GM18507 (cell line): ENCODE results near the gene PNPLA1.
A peak's percentile ranks its signal among the peaks of the same experiment; 100 is the strongest.
"Not testable (repeated sequence)": the region's sequence is repeated elsewhere in the genome, so short reads cannot be mapped to it uniquely, and the experiment has no call there.

Experiments
- DNase-seq: peaks from one replicate; pipeline ENCODE4 v3.0.0; 2011; ENCODE audit warnings: low read depth; ENCODE audit not compliant: insufficient read length; ENCODE audit errors: extremely low spot score
- FAIRE-seq: peaks from 2 replicates; lab custom pipeline; 2011; peaks lifted over from hg19 to GRCh38; lab: Jason Lieb, UNC

Gene PNPLA1

GRCh38 chr6:36329798-36330291, 60.0 kb downstream of the PNPLA1 start:
- no peak for FAIRE-seq

GRCh38 chr6:36330366-36330765, 60.5 kb downstream of the PNPLA1 start:
- no peak for FAIRE-seq
- no peak for DNase-seq

More at GRCh38 chr6:36329798-36330291, 60.0 kb downstream of the PNPLA1 start:
- no peak for DNase-seq

GRCh38 chr6:36331381-36331780, 61.5 kb downstream of the PNPLA1 start:
- FAIRE-seq = no peak
- no peak for DNase-seq

GRCh38 chr6:36333171-36333895, 63.5 kb downstream of the PNPLA1 start:
- FAIRE-seq = no peak
- no peak for DNase-seq

GRCh38 chr6:36333931-36334725, 64.3 kb downstream of the PNPLA1 start:
- no peak for DNase-seq
- FAIRE-seq = no peak

- DNase-seq = no peak
Measured at GRCh38 chr6:36334832-36335459, 65.1 kb downstream of the PNPLA1 start.

GRCh38 chr6:36335465-36336207, 65.8 kb downstream of the PNPLA1 start:
- FAIRE-seq (no peak), DNase-seq (no peak)

More at GRCh38 chr6:36334832-36335459, 65.1 kb downstream of the PNPLA1 start:
- FAIRE-seq = no peak

- FAIRE-seq (no peak), DNase-seq (no peak)
Measured at GRCh38 chr6:36336208-36336710, 66.4 kb downstream of the PNPLA1 start.

GRCh38 chr6:36336779-36337241, 67.0 kb downstream of the PNPLA1 start, which contains the start of gene BNIP5:
TSS of gene BNIP5 (minus strand) at chr6:36336888. CDS start at chr6:36330690, 6,198 bp downstream.
- no peak for FAIRE-seq
- DNase-seq = no peak

- DNase-seq (no peak), FAIRE-seq (no peak)
Measured at GRCh38 chr6:36337814-36338213, 68.0 kb downstream of the PNPLA1 start.

GRCh38 chr6:36338223-36338622, 68.4 kb downstream of the PNPLA1 start:
- not testable (repeated sequence) for DNase-seq, FAIRE-seq

GRCh38 chr6:36339146-36339545, 69.3 kb downstream of the PNPLA1 start:
- FAIRE-seq (no peak), DNase-seq (no peak)

GRCh38 chr6:36340306-36340617, 70.4 kb downstream of the PNPLA1 start:
- no peak for FAIRE-seq
- DNase-seq = no peak

GRCh38 chr6:36340618-36341454, 71.0 kb downstream of the PNPLA1 start:
- FAIRE-seq (peak; percentile 76), DNase-seq (peak; percentile 64)

GRCh38 chr6:36343109-36343680, 73.3 kb downstream of the PNPLA1 start:
- no peak for FAIRE-seq

GRCh38 chr6:36345681-36346466, 76.0 kb downstream of the PNPLA1 start:
- FAIRE-seq (no peak), DNase-seq (no peak)

More at GRCh38 chr6:36343109-36343680, 73.3 kb downstream of the PNPLA1 start:
- DNase-seq = no peak
